ENCODE data around the gene BCKDK.
"Not testable (repeated sequence)": the region's sequence is repeated elsewhere in the genome, so short reads cannot be mapped to it uniquely, and the experiment has no call there.

The BCKDK gene

GRCh38 chr16:31142109-31143010 lies 34.2 kb downstream of the BCKDK start:
- peak; percentile 98 for DNase-seq (ENCODE audit: low read depth)

- no peak for DNase-seq (ENCODE audit: low read depth)
Observed at GRCh38 chr16:31143011-31143693, 35.0 kb downstream of the BCKDK start.

GRCh38 chr16:31143694-31144148 lies 35.5 kb downstream of the BCKDK start:
- DNase-seq (ENCODE audit: low read depth): no peak

- DNase-seq (ENCODE audit: low read depth): not testable (repeated sequence)
Observed at GRCh38 chr16:31144418-31144817, 36.2 kb downstream of the BCKDK start.

- no peak for DNase-seq (ENCODE audit: low read depth)
Observed at GRCh38 chr16:31145398-31145990, 37.3 kb downstream of the BCKDK start.

- DNase-seq (ENCODE audit: low read depth): no peak
Observed at GRCh38 chr16:31147574-31147973, 39.4 kb downstream of the BCKDK start.

- no peak for DNase-seq (ENCODE audit: low read depth)
Observed at GRCh38 chr16:31148281-31148728, 40.1 kb downstream of the BCKDK start.

- no peak for DNase-seq (ENCODE audit: low read depth)
Observed at GRCh38 chr16:31148896-31149295, 40.7 kb downstream of the BCKDK start.

GRCh38 chr16:31149332-31149731 lies 41.1 kb downstream of the BCKDK start:
- DNase-seq (ENCODE audit: low read depth): no peak

GRCh38 chr16:31149894-31150890 lies 42.0 kb downstream of the BCKDK start, which contains the start of gene PRSS36:
Gene PRSS36 (minus strand): TSS chr16:31150066. CDS start chr16:31150035, 31 bp downstream.
- DNase-seq (ENCODE audit: low read depth): no peak

- DNase-seq (ENCODE audit: low read depth): not testable (repeated sequence)
Observed at GRCh38 chr16:31150976-31151375, 42.8 kb downstream of the BCKDK start.

- no peak for DNase-seq (ENCODE audit: low read depth)
Observed at GRCh38 chr16:31157136-31157535, 49.0 kb downstream of the BCKDK start.
